PC-9 (cell line): Measurements from ENCODE around the gene FARSA. TPM values are rescaled to one million over a fixed set of nuclear protein-coding genes. Genes with fewer than 3 reads are reported as not detected.

Source experiments
- BruUV-seq: library from RNA; stranded (reverse); fragments of 400-500 nt; replicated peaks from 2 replicates; lab custom pipeline; 2021; lab: Mats Ljungman, UMichigan
- CTCF ChIA-PET: fragments of 300-600 bp; sonication (Branson Sonifier 250); formaldehyde crosslinking; loops from one replicate; lab custom pipeline; 2022; ENCODE audit warnings: antibody characterized with exemption; lab: Charles Lee
- POLR2A ChIA-PET: fragments of 300-600 bp; sonication (Branson Sonifier 250); formaldehyde crosslinking; loops from one replicate; lab custom pipeline; 2022; ENCODE audit warnings: antibody characterized with exemption; ENCODE audit not compliant: unreplicated experiment; lab: Charles Lee
- DNase-seq, 2 experiments: peaks; one replicate each; pipeline versions ENCODE4 v3.0.0 to v3.0.0-alpha.2; 2015 to 2022; ENCODE audit warnings: mixed read lengths in 1 of 2
- H2AFZ ChIP-seq: fragments of 200-600 bp; sonication (generic); 2 replicates; pipeline ENCODE4 v1.8.1; 2017; ENCODE audit warnings: antibody characterized with exemption
- H3F3A ChIP-seq: fragments of 200-600 bp; sonication (generic); 2 replicates; pipeline ENCODE4 v1.8.1; 2017; ENCODE audit warnings: antibody characterized with exemption, mild to moderate bottlenecking, low read depth; ENCODE audit not compliant: insufficient read depth
- H3K27ac ChIP-seq: fragments of 200-600 bp; sonication (generic); 2 replicates; pipeline ENCODE4 v1.6.1; 2016; ENCODE audit warnings: mixed run types
- H3K27me3 ChIP-seq: fragments of 200-600 bp; sonication (generic); 2 replicates; pipeline ENCODE4 v1.6.1; 2016; ENCODE audit warnings: low read depth, mixed run types; ENCODE audit not compliant: insufficient read depth
- H3K36me3 ChIP-seq: fragments of 200-600 bp; sonication (generic); 2 replicates; pipeline ENCODE4 v1.6.1; 2016; ENCODE audit warnings: low read depth, mixed run types
- H3K4me1 ChIP-seq: fragments of 200-600 bp; sonication (generic); replicated peaks from 2 replicates; pipeline ENCODE4 v1.6.1; 2016; ENCODE audit warnings: mixed run types; ENCODE audit not compliant: insufficient read depth
- H3K4me2 ChIP-seq: fragments of 200-600 bp; sonication (generic); 2 replicates; pipeline ENCODE4 v1.6.1; 2017; ENCODE audit warnings: mixed run types
- H3K4me3 ChIP-seq: fragments of 200-600 bp; sonication (generic); 2 replicates; pipeline ENCODE4 v1.6.1; 2016; ENCODE audit warnings: mixed run types
- H3K79me2 ChIP-seq: fragments of 200-600 bp; sonication (generic); 2 replicates; pipeline ENCODE4 v1.6.1; 2017; ENCODE audit warnings: low read depth, mixed run types
- H3K9me2 ChIP-seq: fragments of 200-600 bp; sonication (generic); 2 replicates; pipeline ENCODE4 v1.8.1; 2017; ENCODE audit warnings: mild to moderate bottlenecking; ENCODE audit not compliant: insufficient read depth
- H3K9me3 ChIP-seq: fragments of 200-600 bp; sonication (generic); 2 replicates; pipeline ENCODE4 v1.8.1; 2016; ENCODE audit warnings: low read depth; ENCODE audit not compliant: insufficient read depth
- H4K20me1 ChIP-seq: fragments of 200-600 bp; sonication (generic); 2 replicates; pipeline ENCODE4 v1.8.1; 2017; ENCODE audit not compliant: insufficient read depth
- CTCF ChIP-seq: fragments of 200-600 bp; sonication (generic); conservative IDR thresholded peaks from 2 replicates; pipeline ENCODE4 v1.6.1; 2017; ENCODE audit warnings: mixed run types, antibody characterized with exemption, mild to moderate bottlenecking, moderate library complexity
- EZH2 ChIP-seq: fragments of 200-600 bp; sonication (generic); IDR thresholded peaks from 2 replicates; pipeline ENCODE4 v1.8.0; 2017; ENCODE audit warnings: antibody characterized with exemption, low read depth
- intact Hi-C: fragments of 100-400 bp; cut with micrococcal nuclease; formaldehyde crosslinking; loops from one replicate; pipeline ENCODE4 v1.10.0; 2022; ENCODE audit not compliant: unreplicated experiment
- total RNA-seq: library from RNA; stranded (reverse); gene quantifications from 2 replicates; pipeline ENCODE4 v1.2.3, GENCODE V29; 2021

Gene FARSA
- total RNA-seq, 1 experiment from 2014 or later, result 53.7 TPM

- Histone ChIP-seq H3K79me2 (peaks cover 10% of the 10 kb centered on the region; the same call in 1 of the 2 replicates), H3F3A (peaks cover 22% of the 10 kb centered on the region; the same call in 1 of the 2 replicates), H3K4me1 (peaks cover 14% of the 10 kb centered on the region), H3K4me2 (peak within 1 kb of the TSS; percentile 92), H2AFZ (peak within 1 kb of the TSS; percentile 96), H4K20me1 (no peaks in the 10 kb centered on the region), H3K9me2 (no peaks in the 10 kb centered on the region), H3K36me3 (no peaks in the 10 kb centered on the region), H3K4me3 (peak within 1 kb of the TSS; percentile 77), H3K27ac (peak within 1 kb of the TSS; percentile 66), H3K27me3 (no peaks in the 10 kb centered on the region), H3K9me3 (peaks cover 11% of the 10 kb centered on the region; the same call in 1 of the 2 replicates)
- intact Hi-C loops, result no loop called here
- peak; percentile 93 to 95 for DNase-seq
- no peak for TF ChIP-seq EZH2
- no peak for TF ChIP-seq CTCF
- ChIA-PET CTCF (interaction anchor here (0.6 to 1.1 kb wide), 3 partner anchors 34 to 56 kb away, joined by 3 to 4 read pairs (median 3); no protein-coding TSS in a partner anchor), POLR2A (interaction anchor here (0.5 to 0.7 kb wide), 6 partner anchors 10 to 687 kb away, joined by 3 to 11 read pairs (median 4); partner anchors contain the start of genes GCDH and SYCE2)
- BruUV-seq, result no TSS peak
Observed at GRCh38 chr19:12881172-12881808, 52.2 kb downstream of the FARSA start, which contains the start of gene DNASE2. Gene DNASE2 (minus strand): TSS chr19:12881449. CDS start chr19:12881375, 74 bp downstream.

- H4K20me1 ChIP-seq, result no peaks in the 10 kb centered on the region
- H3K27ac ChIP-seq, result peak overlapping the region; percentile 66
- H3K4me2 ChIP-seq, result peak overlapping the region; percentile 92
- H3F3A ChIP-seq, result peaks cover 28% of the 10 kb centered on the region
- peak overlapping the region; percentile 77 for H3K4me3 ChIP-seq
- DNase-seq, result no peak
- CTCF ChIA-PET, result interaction anchor here (1.1 kb wide), 1 partner anchor 33 kb away, joined by 3 read pairs; no protein-coding TSS in a partner anchor
- TF ChIP-seq EZH2 (no peak), CTCF (no peak)
- H3K4me1 ChIP-seq, result peaks cover 14% of the 10 kb centered on the region
- intact Hi-C loops, result no loop called here
- BruUV-seq, result TSS peak; percentile 18
- H3K36me3 ChIP-seq, result no peaks in the 10 kb centered on the region
- H3K27me3 ChIP-seq, result no peaks in the 10 kb centered on the region
- peaks cover 11% of the 10 kb centered on the region; the same call in 1 of the 2 replicates for H3K9me3 ChIP-seq
- H3K9me2 ChIP-seq, result no peaks in the 10 kb centered on the region
- H2AFZ ChIP-seq, result peak overlapping the region; percentile 96
- POLR2A ChIA-PET, result interaction anchor here (0.5 to 0.6 kb wide), 4 partner anchors 15 to 163 kb away, joined by 3 to 4 read pairs (median 4); partner anchors contain the start of gene SYCE2
- peaks cover 10% of the 10 kb centered on the region; the same call in 1 of the 2 replicates for H3K79me2 ChIP-seq
Observed at GRCh38 chr19:12880551-12881171, 52.9 kb downstream of the FARSA start.

GRCh38 chr19:12875086-12875485 is 58.4 kb downstream of the FARSA start:
- Histone ChIP-seq H4K20me1 (no peaks in the 10 kb centered on the region), H3F3A (peaks cover 26% of the 10 kb centered on the region), H3K9me2 (no peaks in the 10 kb centered on the region), H3K79me2 (0 out of 2 replicates have a peak, but pooled peaks cover under 1% of the 10 kb centered on the region), H3K9me3 (no peaks in the 10 kb centered on the region), H3K27me3 (no peaks in the 10 kb centered on the region), H3K4me1 (0 out of 2 replicates have a peak, but pooled peaks cover 2% of the 10 kb centered on the region), H2AFZ (no peak overlapping the region), H3K27ac (no peak overlapping the region), H3K36me3 (no peaks in the 10 kb centered on the region), H3K4me2 (no peak overlapping the region), H3K4me3 (no peak overlapping the region)
- CTCF ChIA-PET, result no interaction called here
- no peak for DNase-seq
- POLR2A ChIA-PET, result no interaction called here
- TF ChIP-seq EZH2 (no peak), CTCF (no peak)
- BruUV-seq, result no TSS peak
- intact Hi-C loops, result no loop called here
